T-helper 1 cell treated with Interleukin-12 subunit alpha and Interleukin-12 subunit beta and Interleukin-4 antibody, amounts not matched to agents 30 μg/mL and 1 μg/mL, for 36 hours (primary cell): ENCODE results near the gene HBA2.
"Not testable (repeated sequence)": the region's sequence is repeated elsewhere in the genome, so short reads cannot be mapped to it uniquely, and the experiment has no call there.

Experiments
- H3K27ac Mint-ChIP-seq: one replicate; pipeline ENCODE4 v1.8.0; 2021; ENCODE audit warnings: mild to moderate bottlenecking, mixed read lengths
- H3K27me3 Mint-ChIP-seq: one replicate; pipeline ENCODE4 v1.8.0; 2021; ENCODE audit warnings: low read depth, mixed read lengths
- H3K36me3 Mint-ChIP-seq: one replicate; pipeline ENCODE4 v1.8.0; 2021; ENCODE audit warnings: low read depth, mixed read lengths
- H3K4me1 Mint-ChIP-seq: one replicate; pipeline ENCODE4 v1.8.0; 2021; ENCODE audit warnings: low read depth, mixed read lengths
- H3K4me3 Mint-ChIP-seq: one replicate; pipeline ENCODE4 v1.8.0; 2021; ENCODE audit warnings: mild to moderate bottlenecking, moderate library complexity, mixed read lengths
- H3K9me3 Mint-ChIP-seq: one replicate; pipeline ENCODE4 v1.8.0; 2021; ENCODE audit warnings: mixed read lengths

Gene HBA2

GRCh38 chr16:149024-149660 lies 23.5 kb upstream of the HBA2 start:
- no peaks in the 10 kb centered on the region for H3K36me3 Mint-ChIP-seq
- no peak overlapping the region for H3K27ac Mint-ChIP-seq
- peaks cover 41% of the 10 kb centered on the region for H3K27me3 Mint-ChIP-seq
- H3K4me3 Mint-ChIP-seq: no peak overlapping the region
- no peaks in the 10 kb centered on the region for H3K4me1 Mint-ChIP-seq
- H3K9me3 Mint-ChIP-seq: no peaks in the 10 kb centered on the region

- H3K27ac Mint-ChIP-seq: no peak within 1 kb of the TSS
- H3K4me1 Mint-ChIP-seq: peaks cover 5% of the 10 kb centered on the region
- H3K9me3 Mint-ChIP-seq: no peaks in the 10 kb centered on the region
These were observed 20.2 kb upstream of the HBA2 start, which contains the start of gene HBZ for GRCh38 chr16:152141-153128. TSS of gene HBZ (plus strand) at chr16:152644. CDS start at chr16:152910, 266 bp downstream.

DNA sequence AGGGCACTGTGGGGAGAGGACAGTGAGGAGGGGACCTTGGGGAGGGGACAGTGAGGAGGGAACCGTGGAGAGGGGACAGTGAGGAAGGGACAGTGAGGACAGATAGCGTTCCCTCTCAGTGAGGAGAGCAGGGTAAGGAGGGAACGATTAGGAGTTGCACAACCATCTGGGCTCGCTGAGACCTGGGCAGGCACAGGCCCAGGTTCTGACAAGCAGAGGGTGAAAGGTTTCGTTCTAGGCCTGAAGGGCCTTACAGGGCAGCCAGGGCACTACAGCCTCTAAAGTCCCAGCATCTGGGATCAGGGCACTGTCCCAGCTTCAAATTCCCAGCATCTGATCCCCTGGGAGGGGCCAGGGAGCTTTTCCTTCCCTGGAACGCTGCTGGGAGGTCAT lies 19.6 kb upstream of the HBA2 start:
- not testable (repeated sequence) for H3K36me3 Mint-ChIP-seq, H3K4me1 Mint-ChIP-seq, H3K4me3 Mint-ChIP-seq, H3K9me3 Mint-ChIP-seq, H3K27ac Mint-ChIP-seq
- H3K27me3 Mint-ChIP-seq: peaks cover 55% of the 10 kb centered on the region

More at GRCh38 chr16:152141-153128, 20.2 kb upstream of the HBA2 start, which contains the start of gene HBZ:
- peaks cover 1% of the 10 kb centered on the region for H3K36me3 Mint-ChIP-seq
- H3K27me3 Mint-ChIP-seq: peaks cover 53% of the 10 kb centered on the region
- H3K4me3 Mint-ChIP-seq: no peak within 1 kb of the TSS

DNA sequence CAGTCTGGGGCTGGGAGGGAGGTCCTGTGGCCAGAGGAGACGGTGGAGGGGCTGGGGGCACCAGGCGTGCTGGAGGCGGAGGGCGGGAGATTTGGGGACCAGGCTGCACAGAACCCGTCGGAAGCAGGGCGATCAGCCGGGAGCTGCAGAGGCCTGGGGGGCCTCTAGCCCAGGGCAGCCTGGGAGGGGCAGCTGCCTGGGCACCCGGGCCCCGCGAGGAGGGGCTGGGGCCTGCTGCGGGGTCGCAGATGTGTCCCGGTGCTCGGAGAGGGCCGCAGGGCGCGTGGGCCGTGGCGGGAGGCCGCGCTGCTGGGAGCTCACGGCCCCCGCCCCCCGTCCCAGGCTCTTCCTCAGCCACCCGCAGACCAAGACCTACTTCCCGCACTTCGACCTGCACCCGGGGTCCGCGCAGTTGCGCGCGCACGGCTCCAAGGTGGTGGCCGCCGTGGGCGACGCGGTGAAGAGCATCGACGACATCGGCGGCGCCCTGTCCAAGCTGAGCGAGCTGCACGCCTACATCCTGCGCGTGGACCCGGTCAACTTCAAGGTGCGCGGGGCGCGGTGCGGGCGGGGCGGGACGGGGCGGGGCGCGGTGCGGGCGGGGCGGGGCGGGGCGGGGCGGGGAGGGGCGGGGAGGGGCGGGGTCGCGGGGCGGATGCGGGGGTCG lies 19.0 kb upstream of the HBA2 start:
- peaks cover 54% of the 10 kb centered on the region for H3K27me3 Mint-ChIP-seq
- H3K4me1 Mint-ChIP-seq, H3K9me3 Mint-ChIP-seq, H3K27ac Mint-ChIP-seq, H3K4me3 Mint-ChIP-seq, H3K36me3 Mint-ChIP-seq: not testable (repeated sequence)

DNA sequence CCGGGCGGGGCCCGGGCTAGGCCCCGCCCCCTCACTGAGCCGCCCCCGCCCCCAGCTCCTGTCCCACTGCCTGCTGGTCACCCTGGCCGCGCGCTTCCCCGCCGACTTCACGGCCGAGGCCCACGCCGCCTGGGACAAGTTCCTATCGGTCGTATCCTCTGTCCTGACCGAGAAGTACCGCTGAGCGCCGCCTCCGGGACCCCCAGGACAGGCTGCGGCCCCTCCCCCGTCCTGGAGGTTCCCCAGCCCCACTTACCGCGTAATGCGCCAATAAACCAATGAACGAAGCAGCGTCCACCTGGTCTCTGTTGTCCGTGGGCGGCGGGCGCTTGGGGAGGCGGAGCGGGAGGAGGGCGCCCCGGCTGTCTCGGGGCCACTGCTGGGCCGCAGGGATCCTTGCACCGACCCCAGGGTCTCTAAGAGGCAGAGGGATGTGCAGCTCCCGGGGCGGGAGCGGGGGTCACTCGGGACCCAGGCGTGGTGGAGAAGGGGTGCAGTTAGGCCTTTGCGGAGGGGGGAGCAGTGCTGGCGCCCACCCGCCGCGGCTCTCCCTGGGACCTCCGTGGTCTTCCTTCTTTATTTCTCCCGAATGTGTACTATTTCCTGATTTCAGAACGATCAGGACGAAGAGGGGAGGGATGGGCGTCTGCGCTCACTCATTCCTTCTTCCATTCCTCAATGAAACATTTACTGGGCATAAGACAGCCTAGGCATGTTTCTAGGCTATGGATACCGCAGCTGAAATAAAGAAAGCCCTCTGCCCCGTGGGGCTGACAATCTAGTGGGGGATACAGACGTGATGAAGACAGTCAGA lies 18.3 kb upstream of the HBA2 start:
- Mint-ChIP-seq H3K36me3 (peaks cover 1% of the 10 kb centered on the region), H3K27ac (peak overlapping the region; percentile 24), H3K9me3 (no peaks in the 10 kb centered on the region), H3K4me3 (peak overlapping the region; percentile 44), H3K27me3 (peaks cover 52% of the 10 kb centered on the region), H3K4me1 (peaks cover 5% of the 10 kb centered on the region)

GRCh38 chr16:155031-155398 lies 17.7 kb upstream of the HBA2 start:
- no peaks in the 10 kb centered on the region for H3K9me3 Mint-ChIP-seq
- H3K36me3 Mint-ChIP-seq: peaks cover 1% of the 10 kb centered on the region
- peak overlapping the region; percentile 44 for H3K4me3 Mint-ChIP-seq
- H3K4me1 Mint-ChIP-seq: peaks cover 5% of the 10 kb centered on the region
- H3K27me3 Mint-ChIP-seq: peaks cover 48% of the 10 kb centered on the region
- H3K27ac Mint-ChIP-seq: peak overlapping the region; percentile 24

DNA sequence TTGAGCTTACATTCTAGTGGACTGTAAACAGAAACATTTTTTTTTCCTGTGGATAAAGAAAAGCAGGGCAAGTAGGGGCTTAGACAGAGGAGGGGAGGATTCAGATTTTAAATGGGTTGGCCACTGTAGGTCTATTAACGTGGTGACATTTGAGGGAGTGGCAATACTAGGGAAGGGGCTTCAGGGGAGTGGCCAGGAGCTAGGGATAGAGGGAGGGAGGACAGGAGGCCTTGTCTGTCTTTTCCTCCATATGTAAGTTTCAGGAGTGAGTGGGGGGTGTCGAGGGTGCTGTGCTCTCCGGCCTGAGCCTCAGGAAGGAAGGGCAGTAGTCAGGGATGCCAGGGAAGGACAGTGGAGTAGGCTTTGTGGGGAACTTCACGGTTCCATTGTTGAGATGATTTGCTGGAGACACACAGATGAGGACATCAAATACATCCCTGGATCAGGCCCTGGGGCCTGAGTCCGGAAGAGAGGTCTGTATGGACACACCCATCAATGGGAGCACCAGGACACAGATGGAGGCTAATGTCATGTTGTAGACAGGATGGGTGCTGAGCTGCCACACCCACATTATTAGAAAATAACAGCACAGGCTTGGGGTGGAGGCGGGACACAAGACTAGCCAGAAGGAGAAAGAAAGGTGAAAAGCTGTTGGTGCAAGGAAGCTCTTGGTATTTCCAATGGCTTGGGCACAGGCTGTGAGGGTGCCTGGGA lies 13.4 kb upstream of the HBA2 start:
- H3K27me3 Mint-ChIP-seq: peaks cover 49% of the 10 kb centered on the region
- no peaks in the 10 kb centered on the region for H3K9me3 Mint-ChIP-seq
- H3K4me3 Mint-ChIP-seq: no peak overlapping the region
- peaks cover 5% of the 10 kb centered on the region for H3K4me1 Mint-ChIP-seq
- no peak overlapping the region for H3K27ac Mint-ChIP-seq
- H3K36me3 Mint-ChIP-seq: peaks cover 1% of the 10 kb centered on the region

- H3K27ac Mint-ChIP-seq: not testable (repeated sequence)
- H3K27me3 Mint-ChIP-seq: peaks cover 46% of the 10 kb centered on the region
These were observed 12.4 kb upstream of the HBA2 start for GRCh38 chr16:160242-160641.

GRCh38 chr16:160691-161190 lies 11.9 kb upstream of the HBA2 start:
- no peaks in the 10 kb centered on the region for H3K9me3 Mint-ChIP-seq
- H3K27ac Mint-ChIP-seq: no peak overlapping the region
- H3K4me3 Mint-ChIP-seq: no peak overlapping the region
- H3K27me3 Mint-ChIP-seq: peaks cover 47% of the 10 kb centered on the region
- H3K4me1 Mint-ChIP-seq: no peaks in the 10 kb centered on the region
- no peaks in the 10 kb centered on the region for H3K36me3 Mint-ChIP-seq

More at GRCh38 chr16:160242-160641, 12.4 kb upstream of the HBA2 start:
- H3K36me3 Mint-ChIP-seq, H3K4me1 Mint-ChIP-seq, H3K9me3 Mint-ChIP-seq, H3K4me3 Mint-ChIP-seq: not testable (repeated sequence)

GRCh38 chr16:162271-162991 lies 10.2 kb upstream of the HBA2 start:
- H3K4me1 Mint-ChIP-seq: peaks cover 2% of the 10 kb centered on the region
- H3K36me3 Mint-ChIP-seq: no peaks in the 10 kb centered on the region
- no peak overlapping the region for H3K4me3 Mint-ChIP-seq
- H3K27me3 Mint-ChIP-seq: peaks cover 54% of the 10 kb centered on the region
- no peak overlapping the region for H3K27ac Mint-ChIP-seq
- no peaks in the 10 kb centered on the region for H3K9me3 Mint-ChIP-seq

- not testable (repeated sequence) for H3K9me3 Mint-ChIP-seq
- H3K27me3 Mint-ChIP-seq: peaks cover 55% of the 10 kb centered on the region
These were observed 9.5 kb upstream of the HBA2 start for GRCh38 chr16:163139-163538.

GRCh38 chr16:163696-164095 lies 9.0 kb upstream of the HBA2 start:
- Mint-ChIP-seq H3K27me3 (peaks cover 57% of the 10 kb centered on the region), H3K4me3 (peak overlapping the region; percentile 28)
- not testable (repeated sequence) for H3K27ac Mint-ChIP-seq, H3K9me3 Mint-ChIP-seq, H3K36me3 Mint-ChIP-seq, H3K4me1 Mint-ChIP-seq

More at GRCh38 chr16:163139-163538, 9.5 kb upstream of the HBA2 start:
- H3K27ac Mint-ChIP-seq, H3K4me3 Mint-ChIP-seq, H3K4me1 Mint-ChIP-seq, H3K36me3 Mint-ChIP-seq: not testable (repeated sequence)
